Ishikawa (cell line): ENCODE measurements around the gene SPOCK1.

ENCODE experiments used
- CEBPB ChIP-seq: IDR thresholded peaks from 2 replicates; pipeline ENCODE4 v1.6.1; 2012
- EGR1 ChIP-seq: IDR thresholded peaks from 2 replicates; pipeline ENCODE4 v1.6.1; 2012
- EP300 ChIP-seq: IDR thresholded peaks from 2 replicates; pipeline ENCODE4 v1.6.1; 2012; ENCODE audit warnings: borderline replicate concordance
- NFIC ChIP-seq: IDR thresholded peaks from 2 replicates; pipeline ENCODE4 v1.6.1; 2012
- TAF1 ChIP-seq: IDR thresholded peaks from 2 replicates; pipeline ENCODE4 v1.6.1; 2012; ENCODE audit warnings: low read depth, mild to moderate bottlenecking
- YY1 ChIP-seq: IDR thresholded peaks from 2 replicates; pipeline ENCODE4 v1.6.1; 2012; ENCODE audit warnings: low read depth
- TF ChIP-seq, protein P1 (sequence below): IDR thresholded peaks from 2 replicates; pipeline ENCODE4 v1.6.1; 2012
- TF ChIP-seq, protein P2 (sequence below): IDR thresholded peaks from 2 replicates; pipeline ENCODE4 v1.6.1; 2012
- TF ChIP-seq, protein P3 (sequence below): IDR thresholded peaks from 2 replicates; pipeline ENCODE4 v1.6.1; 2012; ENCODE audit warnings: low read depth, mild to moderate bottlenecking

DNA sequence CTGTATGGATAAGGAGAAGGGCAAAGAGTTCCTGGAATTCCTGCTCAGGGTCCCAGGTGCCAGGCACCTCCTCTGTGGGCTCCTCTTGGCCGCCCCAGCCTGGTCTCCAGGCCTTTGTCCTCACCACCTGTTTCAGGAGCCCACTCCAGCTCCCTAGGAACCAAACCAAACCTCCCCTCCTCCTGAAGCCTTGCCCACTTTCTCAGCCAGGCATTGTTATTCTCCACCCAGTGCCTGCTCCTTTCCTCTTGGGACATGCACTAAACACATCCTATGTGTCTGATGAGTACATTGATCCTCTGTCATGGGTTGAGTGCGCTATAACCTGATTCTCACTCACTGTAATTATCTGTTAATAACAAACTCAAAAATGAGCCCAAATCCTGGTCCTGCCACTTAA, 189.8 kb downstream of the SPOCK1 start:
- TF ChIP-seq, protein P1, sequence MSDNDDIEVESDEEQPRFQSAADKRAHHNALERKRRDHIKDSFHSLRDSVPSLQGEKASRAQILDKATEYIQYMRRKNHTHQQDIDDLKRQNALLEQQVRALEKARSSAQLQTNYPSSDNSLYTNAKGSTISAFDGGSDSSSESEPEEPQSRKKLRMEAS = no peak
- TF ChIP-seq TAF1 = no peak
- no peak for TF ChIP-seq CEBPB
- TF ChIP-seq, protein P2, sequence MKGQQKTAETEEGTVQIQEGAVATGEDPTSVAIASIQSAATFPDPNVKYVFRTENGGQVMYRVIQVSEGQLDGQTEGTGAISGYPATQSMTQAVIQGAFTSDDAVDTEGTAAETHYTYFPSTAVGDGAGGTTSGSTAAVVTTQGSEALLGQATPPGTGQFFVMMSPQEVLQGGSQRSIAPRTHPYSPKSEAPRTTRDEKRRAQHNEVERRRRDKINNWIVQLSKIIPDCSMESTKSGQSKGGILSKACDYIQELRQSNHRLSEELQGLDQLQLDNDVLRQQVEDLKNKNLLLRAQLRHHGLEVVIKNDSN = no peak
- TF ChIP-seq, protein P3, sequence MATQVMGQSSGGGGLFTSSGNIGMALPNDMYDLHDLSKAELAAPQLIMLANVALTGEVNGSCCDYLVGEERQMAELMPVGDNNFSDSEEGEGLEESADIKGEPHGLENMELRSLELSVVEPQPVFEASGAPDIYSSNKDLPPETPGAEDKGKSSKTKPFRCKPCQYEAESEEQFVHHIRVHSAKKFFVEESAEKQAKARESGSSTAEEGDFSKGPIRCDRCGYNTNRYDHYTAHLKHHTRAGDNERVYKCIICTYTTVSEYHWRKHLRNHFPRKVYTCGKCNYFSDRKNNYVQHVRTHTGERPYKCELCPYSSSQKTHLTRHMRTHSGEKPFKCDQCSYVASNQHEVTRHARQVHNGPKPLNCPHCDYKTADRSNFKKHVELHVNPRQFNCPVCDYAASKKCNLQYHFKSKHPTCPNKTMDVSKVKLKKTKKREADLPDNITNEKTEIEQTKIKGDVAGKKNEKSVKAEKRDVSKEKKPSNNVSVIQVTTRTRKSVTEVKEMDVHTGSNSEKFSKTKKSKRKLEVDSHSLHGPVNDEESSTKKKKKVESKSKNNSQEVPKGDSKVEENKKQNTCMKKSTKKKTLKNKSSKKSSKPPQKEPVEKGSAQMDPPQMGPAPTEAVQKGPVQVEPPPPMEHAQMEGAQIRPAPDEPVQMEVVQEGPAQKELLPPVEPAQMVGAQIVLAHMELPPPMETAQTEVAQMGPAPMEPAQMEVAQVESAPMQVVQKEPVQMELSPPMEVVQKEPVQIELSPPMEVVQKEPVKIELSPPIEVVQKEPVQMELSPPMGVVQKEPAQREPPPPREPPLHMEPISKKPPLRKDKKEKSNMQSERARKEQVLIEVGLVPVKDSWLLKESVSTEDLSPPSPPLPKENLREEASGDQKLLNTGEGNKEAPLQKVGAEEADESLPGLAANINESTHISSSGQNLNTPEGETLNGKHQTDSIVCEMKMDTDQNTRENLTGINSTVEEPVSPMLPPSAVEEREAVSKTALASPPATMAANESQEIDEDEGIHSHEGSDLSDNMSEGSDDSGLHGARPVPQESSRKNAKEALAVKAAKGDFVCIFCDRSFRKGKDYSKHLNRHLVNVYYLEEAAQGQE = no peak
- TF ChIP-seq EP300 = no peak
- TF ChIP-seq EGR1 = no peak
- no peak for TF ChIP-seq NFIC
- no peak for TF ChIP-seq YY1
